HepG2 (cell line): ENCODE data around the gene ATPAF1. TPM values are rescaled to one million over a fixed set of nuclear protein-coding genes. Genes with fewer than 3 reads are reported as not detected.
A peak's percentile ranks its signal among the peaks of the same experiment; 100 is the strongest.

Source experiments
- CBX2 ChIP-seq, 2 experiments: fragments of 200-600 bp in 1 of 2; sonication (generic); formaldehyde crosslinking in 1 of 2; IDR thresholded peaks; 2 replicates each; pipeline versions ENCODE4 v1.7.0 to v1.8.1; 2018 to 2022; ENCODE audit warnings: low read depth in 2 of 2, low read length in 1 of 2, mild to moderate bottlenecking in 1 of 2, missing genetic modification reagents in 1 of 2
- KAT7 ChIP-seq: IDR thresholded peaks from 2 replicates; pipeline ENCODE4 v1.6.1; 2018; ENCODE audit warnings: borderline replicate concordance, missing compliant biosample characterization
- KLF11 ChIP-seq: IDR thresholded peaks from 2 replicates; pipeline ENCODE4 v1.6.1; 2016; ENCODE audit warnings: missing compliant biosample characterization
- KLF13 ChIP-seq: sonication (generic); formaldehyde crosslinking; IDR thresholded peaks from 2 replicates; pipeline ENCODE4 v1.4.0; 2020; ENCODE audit warnings: mild to moderate bottlenecking, missing genetic modification reagents
- MAF1 ChIP-seq: sonication (generic); formaldehyde crosslinking; IDR thresholded peaks from 2 replicates; pipeline ENCODE4 v1.5.0; 2020; ENCODE audit warnings: missing genetic modification reagents, borderline replicate concordance
- NKX3-1 ChIP-seq: sonication (generic); formaldehyde crosslinking; IDR thresholded peaks from 2 replicates; pipeline ENCODE4 v1.5.0; 2020; ENCODE audit warnings: missing genetic modification reagents
- XRCC5 ChIP-seq: fragments of 200-400 bp; formaldehyde crosslinking; optimal IDR thresholded peaks from 2 replicates; pipeline ENCODE3; 2017; ENCODE audit warnings: mild to moderate bottlenecking, low read length
- ZBTB3 ChIP-seq: sonication (generic); formaldehyde crosslinking; IDR thresholded peaks from 2 replicates; pipeline ENCODE4 v1.4.0; 2020; ENCODE audit warnings: low read depth, mild to moderate bottlenecking, moderate library complexity, missing genetic modification reagents, borderline replicate concordance
- ZBTB42 ChIP-seq: sonication (generic); formaldehyde crosslinking; IDR thresholded peaks from 2 replicates; pipeline ENCODE4 v1.5.0; 2020; ENCODE audit warnings: mild to moderate bottlenecking, missing genetic modification reagents
- ZNF446 ChIP-seq: sonication (generic); formaldehyde crosslinking; IDR thresholded peaks from 2 replicates; pipeline ENCODE4 v1.5.0; 2020; ENCODE audit warnings: mild to moderate bottlenecking, missing genetic modification reagents
- polyA plus RNA-seq, 8 experiments: library from polyadenylated mRNA; depleted of rRNA in 3 of 8; stranded (reverse) in 7 of 8; unstranded in 1 of 8; fragments of >200 nt; fragmentation: Illumina TruSeq in 4 of 8; extraction: Trizol in 4 of 8; gene quantifications; 2 replicates each; pipeline versions ENCODE4 v1.2.1 to v1.2.3, GENCODE V29; 2011 to 2016; ENCODE audit warnings: low read depth in 4 of 8, missing spikeins in 1 of 8, mixed read lengths in 1 of 8; ENCODE audit not compliant: insufficient read depth in 1 of 8
- total RNA-seq, 5 experiments: library from RNA; depleted of rRNA; stranded (reverse); fragments of >200 nt; fragmentation: Illumina TruSeq; extraction: Trizol; gene quantifications; 2 replicates each; pipeline ENCODE4 v1.2.3, GENCODE V29; 2016; ENCODE audit warnings: low read depth in 1 of 5
- TF ChIP-seq, protein P1 (sequence below), 2 experiments: sonication (generic) in 1 of 2; formaldehyde crosslinking in 1 of 2; IDR thresholded peaks; 2 replicates each; pipeline versions ENCODE4 v1.6.1 to v1.9.0; 2014 to 2022; ENCODE audit warnings: antibody characterized with exemption in 1 of 2, borderline replicate concordance in 1 of 2, inconsistent platforms in 1 of 2, low read depth in 1 of 2, missing genetic modification reagents in 1 of 2
- TF ChIP-seq, protein P2 (sequence below): sonication (generic); formaldehyde crosslinking; IDR thresholded peaks from 2 replicates; pipeline ENCODE4 v1.4.0; 2020; ENCODE audit warnings: mild to moderate bottlenecking, missing genetic modification reagents
- TF ChIP-seq, protein P3 (sequence below): sonication (generic); formaldehyde crosslinking; conservative IDR thresholded peaks from 2 replicates; pipeline ENCODE4 v1.4.0; 2020; ENCODE audit warnings: missing genetic modification reagents
- TF ChIP-seq, protein P4 (sequence below): IDR thresholded peaks from 2 replicates; pipeline ENCODE4 v1.6.1; 2016; ENCODE audit warnings: mild to moderate bottlenecking

ATPAF1 gene
- total and polyA plus RNA-seq, 2 of the 13 experiments (the other 11 are each of a cell fraction or from before 2014, with no cell fraction given) = 66.6 to 76.7 TPM

DNA sequence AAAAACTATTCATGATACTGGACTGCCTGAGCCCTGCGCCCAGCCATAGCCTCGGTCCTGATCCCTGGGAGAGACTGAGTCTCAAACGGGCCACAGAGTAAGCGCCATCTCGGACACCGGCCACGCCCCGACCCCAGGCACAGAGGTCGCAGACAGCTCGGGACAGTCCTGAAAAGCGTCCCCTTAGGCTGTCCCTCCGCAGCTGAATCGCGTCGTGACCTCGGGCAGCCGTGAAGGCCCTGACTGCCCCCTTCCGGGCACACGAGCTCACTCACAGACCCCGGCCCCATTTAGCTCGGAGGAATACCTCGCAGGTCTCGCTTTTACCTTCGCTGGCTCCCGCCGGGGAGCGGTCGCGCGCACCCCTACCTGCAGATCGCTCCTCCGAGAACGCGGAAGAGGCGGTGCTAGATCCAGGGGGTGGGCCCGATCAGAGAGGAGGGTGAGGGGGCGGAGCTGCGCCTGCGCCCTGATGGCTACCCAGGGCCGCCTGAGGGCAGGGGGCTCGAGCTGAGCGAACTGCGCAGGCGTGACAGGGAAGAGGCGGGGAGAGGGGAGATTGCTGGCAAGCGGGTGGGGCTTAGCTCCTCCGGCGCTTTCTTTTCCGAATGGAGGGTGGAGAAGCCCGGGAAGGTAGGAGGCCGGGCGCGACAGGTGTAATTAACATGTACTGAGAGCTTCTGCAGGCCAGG, 64.2 kb downstream of the ATPAF1 start, which contains the start of gene MKNK1 (continued):
- TF ChIP-seq, protein P1, sequence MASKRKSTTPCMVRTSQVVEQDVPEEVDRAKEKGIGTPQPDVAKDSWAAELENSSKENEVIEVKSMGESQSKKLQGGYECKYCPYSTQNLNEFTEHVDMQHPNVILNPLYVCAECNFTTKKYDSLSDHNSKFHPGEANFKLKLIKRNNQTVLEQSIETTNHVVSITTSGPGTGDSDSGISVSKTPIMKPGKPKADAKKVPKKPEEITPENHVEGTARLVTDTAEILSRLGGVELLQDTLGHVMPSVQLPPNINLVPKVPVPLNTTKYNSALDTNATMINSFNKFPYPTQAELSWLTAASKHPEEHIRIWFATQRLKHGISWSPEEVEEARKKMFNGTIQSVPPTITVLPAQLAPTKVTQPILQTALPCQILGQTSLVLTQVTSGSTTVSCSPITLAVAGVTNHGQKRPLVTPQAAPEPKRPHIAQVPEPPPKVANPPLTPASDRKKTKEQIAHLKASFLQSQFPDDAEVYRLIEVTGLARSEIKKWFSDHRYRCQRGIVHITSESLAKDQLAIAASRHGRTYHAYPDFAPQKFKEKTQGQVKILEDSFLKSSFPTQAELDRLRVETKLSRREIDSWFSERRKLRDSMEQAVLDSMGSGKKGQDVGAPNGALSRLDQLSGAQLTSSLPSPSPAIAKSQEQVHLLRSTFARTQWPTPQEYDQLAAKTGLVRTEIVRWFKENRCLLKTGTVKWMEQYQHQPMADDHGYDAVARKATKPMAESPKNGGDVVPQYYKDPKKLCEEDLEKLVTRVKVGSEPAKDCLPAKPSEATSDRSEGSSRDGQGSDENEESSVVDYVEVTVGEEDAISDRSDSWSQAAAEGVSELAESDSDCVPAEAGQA (IDR thresholded peaks at IDR 0.05; ENCODE audit: low read depth) = no peak
- TF ChIP-seq, protein P1 (CRISPR knock-in tag; IDR thresholded peaks at IDR 0.05; ENCODE audit: borderline replicate concordance) = 0 out of 2 replicates have a peak, but pooled peaks have one; percentile 58
- peak; percentile 53; the same call in 1 of the 2 replicates for TF ChIP-seq NKX3-1 (CRISPR knock-in tag)
- TF ChIP-seq, protein P2, sequence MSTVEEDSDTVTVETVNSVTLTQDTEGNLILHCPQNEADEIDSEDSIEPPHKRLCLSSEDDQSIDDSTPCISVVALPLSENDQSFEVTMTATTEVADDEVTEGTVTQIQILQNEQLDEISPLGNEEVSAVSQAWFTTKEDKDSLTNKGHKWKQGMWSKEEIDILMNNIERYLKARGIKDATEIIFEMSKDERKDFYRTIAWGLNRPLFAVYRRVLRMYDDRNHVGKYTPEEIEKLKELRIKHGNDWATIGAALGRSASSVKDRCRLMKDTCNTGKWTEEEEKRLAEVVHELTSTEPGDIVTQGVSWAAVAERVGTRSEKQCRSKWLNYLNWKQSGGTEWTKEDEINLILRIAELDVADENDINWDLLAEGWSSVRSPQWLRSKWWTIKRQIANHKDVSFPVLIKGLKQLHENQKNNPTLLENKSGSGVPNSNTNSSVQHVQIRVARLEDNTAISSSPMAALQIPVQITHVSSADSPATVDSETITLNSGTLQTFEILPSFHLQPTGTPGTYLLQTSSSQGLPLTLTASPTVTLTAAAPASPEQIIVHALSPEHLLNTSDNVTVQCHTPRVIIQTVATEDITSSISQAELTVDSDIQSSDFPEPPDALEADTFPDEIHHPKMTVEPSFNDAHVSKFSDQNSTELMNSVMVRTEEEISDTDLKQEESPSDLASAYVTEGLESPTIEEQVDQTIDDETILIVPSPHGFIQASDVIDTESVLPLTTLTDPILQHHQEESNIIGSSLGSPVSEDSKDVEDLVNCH (CRISPR knock-in tag) = no peak
- TF ChIP-seq KAT7 (CRISPR knock-in tag) = no peak; the same call in 1 of the 2 replicates
- no peak for TF ChIP-seq ZBTB3 (CRISPR knock-in tag)
- TF ChIP-seq MAF1 (CRISPR knock-in tag) = peak; percentile 74; the same call in 1 of the 2 replicates
- 0 out of 2 replicates have a peak, but pooled peaks have one; percentile 2 for TF ChIP-seq ZBTB42 (CRISPR knock-in tag)
- TF ChIP-seq, protein P3, sequence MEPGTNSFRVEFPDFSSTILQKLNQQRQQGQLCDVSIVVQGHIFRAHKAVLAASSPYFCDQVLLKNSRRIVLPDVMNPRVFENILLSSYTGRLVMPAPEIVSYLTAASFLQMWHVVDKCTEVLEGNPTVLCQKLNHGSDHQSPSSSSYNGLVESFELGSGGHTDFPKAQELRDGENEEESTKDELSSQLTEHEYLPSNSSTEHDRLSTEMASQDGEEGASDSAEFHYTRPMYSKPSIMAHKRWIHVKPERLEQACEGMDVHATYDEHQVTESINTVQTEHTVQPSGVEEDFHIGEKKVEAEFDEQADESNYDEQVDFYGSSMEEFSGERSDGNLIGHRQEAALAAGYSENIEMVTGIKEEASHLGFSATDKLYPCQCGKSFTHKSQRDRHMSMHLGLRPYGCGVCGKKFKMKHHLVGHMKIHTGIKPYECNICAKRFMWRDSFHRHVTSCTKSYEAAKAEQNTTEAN (CRISPR knock-in tag) = no peak
- TF ChIP-seq KLF11 (CRISPR knock-in tag) = peak; percentile 73; the same call in 1 of the 2 replicates
- TF ChIP-seq KLF13 (CRISPR knock-in tag) = no peak
- TF ChIP-seq, protein P4, sequence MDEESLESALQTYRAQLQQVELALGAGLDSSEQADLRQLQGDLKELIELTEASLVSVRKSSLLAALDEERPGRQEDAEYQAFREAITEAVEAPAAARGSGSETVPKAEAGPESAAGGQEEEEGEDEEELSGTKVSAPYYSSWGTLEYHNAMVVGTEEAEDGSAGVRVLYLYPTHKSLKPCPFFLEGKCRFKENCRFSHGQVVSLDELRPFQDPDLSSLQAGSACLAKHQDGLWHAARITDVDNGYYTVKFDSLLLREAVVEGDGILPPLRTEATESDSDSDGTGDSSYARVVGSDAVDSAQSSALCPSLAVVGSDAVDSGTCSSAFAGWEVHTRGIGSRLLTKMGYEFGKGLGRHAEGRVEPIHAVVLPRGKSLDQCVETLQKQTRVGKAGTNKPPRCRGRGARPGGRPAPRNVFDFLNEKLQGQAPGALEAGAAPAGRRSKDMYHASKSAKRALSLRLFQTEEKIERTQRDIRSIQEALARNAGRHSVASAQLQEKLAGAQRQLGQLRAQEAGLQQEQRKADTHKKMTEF (CRISPR knock-in tag) = peak; percentile 34; the same call in 1 of the 2 replicates
- no peak for TF ChIP-seq CBX2 (IDR thresholded peaks at IDR 0.05; ENCODE audit: low read depth, low read length)
- no peak for TF ChIP-seq CBX2 (CRISPR knock-in tag; IDR thresholded peaks at IDR 0.05; ENCODE audit: low read depth)
- peak; percentile 29 for TF ChIP-seq XRCC5
- no peak for TF ChIP-seq ZNF446
